Measurements from ENCODE around the gene KYNU. TPM values are rescaled to one million over a fixed set of nuclear protein-coding genes. Genes with fewer than 3 reads are reported as not detected.
"Not testable (repeated sequence)": the region's sequence is repeated elsewhere in the genome, so short reads cannot be mapped to it uniquely, and the experiment has no call there.

The KYNU gene
- total RNA-seq, 1 donor from 2014 or later: 2.3 TPM

DNA sequence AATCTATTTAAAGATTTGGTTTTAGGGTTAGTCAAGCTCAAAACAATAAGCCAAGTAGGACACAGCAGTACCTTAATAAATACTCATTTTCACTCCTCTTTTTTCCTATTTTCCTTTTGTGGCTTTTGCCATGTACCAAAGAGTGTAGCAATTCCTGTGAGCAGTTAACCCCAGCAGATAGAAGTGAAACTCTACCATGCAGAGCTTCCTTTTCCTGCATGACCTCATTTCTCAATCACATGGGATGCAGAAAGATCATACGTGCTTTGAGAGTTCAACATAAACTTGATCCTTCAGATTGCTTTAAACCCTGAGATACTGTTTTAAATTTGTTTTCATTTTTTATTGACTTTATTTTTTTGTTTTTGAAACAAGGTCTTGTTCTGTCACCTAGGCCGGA is 152.7 kb downstream of the KYNU start:
- Histone ChIP-seq H3K9me3 (no peaks in the 10 kb centered on the region), H3K36me3 (no peaks in the 10 kb centered on the region), H3K27ac (no peak overlapping the region), H3K27me3 (no peaks in the 10 kb centered on the region), H3K4me1 (no peaks in the 10 kb centered on the region), H3K4me3 (no peak overlapping the region)
- intact Hi-C loops (cut with DNase I): no loop called here
- TF ChIP-seq, protein P1, sequence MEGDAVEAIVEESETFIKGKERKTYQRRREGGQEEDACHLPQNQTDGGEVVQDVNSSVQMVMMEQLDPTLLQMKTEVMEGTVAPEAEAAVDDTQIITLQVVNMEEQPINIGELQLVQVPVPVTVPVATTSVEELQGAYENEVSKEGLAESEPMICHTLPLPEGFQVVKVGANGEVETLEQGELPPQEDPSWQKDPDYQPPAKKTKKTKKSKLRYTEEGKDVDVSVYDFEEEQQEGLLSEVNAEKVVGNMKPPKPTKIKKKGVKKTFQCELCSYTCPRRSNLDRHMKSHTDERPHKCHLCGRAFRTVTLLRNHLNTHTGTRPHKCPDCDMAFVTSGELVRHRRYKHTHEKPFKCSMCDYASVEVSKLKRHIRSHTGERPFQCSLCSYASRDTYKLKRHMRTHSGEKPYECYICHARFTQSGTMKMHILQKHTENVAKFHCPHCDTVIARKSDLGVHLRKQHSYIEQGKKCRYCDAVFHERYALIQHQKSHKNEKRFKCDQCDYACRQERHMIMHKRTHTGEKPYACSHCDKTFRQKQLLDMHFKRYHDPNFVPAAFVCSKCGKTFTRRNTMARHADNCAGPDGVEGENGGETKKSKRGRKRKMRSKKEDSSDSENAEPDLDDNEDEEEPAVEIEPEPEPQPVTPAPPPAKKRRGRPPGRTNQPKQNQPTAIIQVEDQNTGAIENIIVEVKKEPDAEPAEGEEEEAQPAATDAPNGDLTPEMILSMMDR (IDR thresholded peaks at IDR 0.05): no peak
- no peak for DNase-seq (ENCODE audit: low spot score in 2 of 2)

DNA sequence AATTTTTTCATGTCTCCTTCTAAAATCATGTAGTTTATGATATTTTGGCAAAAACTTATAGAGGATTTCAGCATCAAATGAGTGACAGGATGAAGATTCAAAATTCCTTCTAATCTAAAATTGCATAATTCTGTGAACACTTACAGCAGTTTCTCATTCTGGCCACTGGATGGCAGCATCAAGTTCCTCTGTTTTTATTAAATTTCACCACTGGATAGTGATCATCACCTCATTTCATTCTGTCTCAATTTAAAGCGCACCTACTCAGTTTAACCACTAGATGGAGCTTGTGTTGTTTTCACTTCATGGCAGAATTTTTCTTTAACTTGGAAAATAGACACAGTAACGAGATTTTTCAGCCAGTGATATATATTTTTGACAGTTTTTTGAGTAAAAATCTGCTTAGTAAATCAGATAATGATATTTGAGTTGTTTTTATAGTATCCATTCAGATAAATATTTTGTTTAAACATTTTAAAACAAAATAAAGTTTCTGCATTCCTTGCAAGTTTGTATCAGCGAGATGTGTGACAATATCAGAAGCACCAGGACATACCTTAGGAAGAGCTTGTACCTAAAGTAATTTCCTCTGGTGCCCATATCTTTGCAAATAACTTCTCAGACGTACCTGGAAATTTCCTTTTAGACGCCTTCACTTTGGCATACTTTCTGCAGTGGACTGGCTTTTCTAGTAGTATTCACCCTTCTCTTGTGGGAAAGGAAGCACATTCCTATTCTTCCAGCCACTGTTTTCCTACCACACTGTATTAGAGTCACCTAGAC is 157.0 kb downstream of the KYNU start:
- peak in 1 of 2 donors; percentile 75 for DNase-seq (ENCODE audit: low spot score in 2 of 2)
- H3K27ac ChIP-seq: no peak overlapping the region
- intact Hi-C loops (cut with DNase I): loop anchor here (2.0 kb wide), 1 partner anchor 224 kb away; no protein-coding TSS in a partner anchor

GRCh38 chr2:143051465-143051864 is 174.0 kb downstream of the KYNU start:
- Histone ChIP-seq H3K36me3 (no peaks in the 10 kb centered on the region), H3K4me3 (no peak overlapping the region), H3K27ac (no peak overlapping the region), H3K27me3 (no peaks in the 10 kb centered on the region), H3K4me1 (no peaks in the 10 kb centered on the region), H3K9me3 (no peaks in the 10 kb centered on the region)
- TF ChIP-seq, protein P1 (IDR thresholded peaks at IDR 0.05): no peak
- intact Hi-C loops (cut with DNase I): no loop called here
- DNase-seq (ENCODE audit: low spot score in 2 of 2): no peak

More for the DNA sequence above, 157.0 kb downstream of the KYNU start:
- TF ChIP-seq, protein P1 (IDR thresholded peaks at IDR 0.05): peak; percentile 78 to 96 (median 95)
- H3K4me1 ChIP-seq: no peaks in the 10 kb centered on the region
- no peaks in the 10 kb centered on the region for H3K9me3 ChIP-seq
- no peaks in the 10 kb centered on the region for H3K27me3 ChIP-seq
- no peak overlapping the region for H3K4me3 ChIP-seq
- no peaks in the 10 kb centered on the region for H3K36me3 ChIP-seq

DNA sequence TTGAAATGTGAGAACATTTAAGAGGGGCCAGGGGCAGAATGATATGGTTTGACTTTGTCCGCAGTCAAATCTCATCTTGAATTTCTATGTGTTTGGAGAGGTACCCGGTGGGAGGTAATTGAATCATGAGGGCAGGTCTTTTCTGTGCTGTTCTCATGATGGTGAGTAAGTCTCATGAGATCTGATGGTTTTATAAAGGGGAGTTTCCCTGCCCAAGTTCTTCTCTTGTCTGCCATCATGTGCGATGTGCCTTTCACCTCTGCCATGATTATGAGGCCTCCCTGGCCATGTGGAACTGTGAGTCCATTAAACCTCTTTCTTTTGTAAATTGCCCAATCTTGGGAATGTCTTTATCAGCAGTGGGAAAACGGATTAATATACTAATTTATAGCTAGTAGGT is 176.0 kb downstream of the KYNU start:
- intact Hi-C loops (cut with DNase I); H3K36me3 ChIP-seq; H3K9me3 ChIP-seq; H3K4me1 ChIP-seq; H3K4me3 ChIP-seq; H3K27ac ChIP-seq; DNase-seq (ENCODE audit: low spot score in 2 of 2); H3K27me3 ChIP-seq: not testable (repeated sequence)

- Histone ChIP-seq H3K36me3 (no peaks in the 10 kb centered on the region), H3K4me3 (no peak overlapping the region), H3K4me1 (no peaks in the 10 kb centered on the region), H3K9me3 (no peaks in the 10 kb centered on the region), H3K27me3 (no peaks in the 10 kb centered on the region), H3K27ac (no peak overlapping the region)
- TF ChIP-seq, protein P1 (IDR thresholded peaks at IDR 0.05): no peak
- no peak for DNase-seq (ENCODE audit: low spot score in 2 of 2)
- intact Hi-C loops (cut with DNase I): no loop called here
Measured at GRCh38 chr2:143056550-143056949, 179.1 kb downstream of the KYNU start.

- TF ChIP-seq, protein P1 (IDR thresholded peaks at IDR 0.05): no peak
- no peak for DNase-seq (ENCODE audit: low spot score in 2 of 2)
- Histone ChIP-seq H3K4me1 (no peaks in the 10 kb centered on the region), H3K9me3 (no peaks in the 10 kb centered on the region), H3K36me3 (no peaks in the 10 kb centered on the region), H3K4me3 (no peak overlapping the region), H3K27ac (no peak overlapping the region), H3K27me3 (no peaks in the 10 kb centered on the region)
- intact Hi-C loops (cut with DNase I): no loop called here
Measured at GRCh38 chr2:143058851-143059250, 181.4 kb downstream of the KYNU start.
